CD14-positive monocyte (primary cell): ENCODE data around the gene SETDB1. TPM values are rescaled to one million over a fixed set of nuclear protein-coding genes. Genes with fewer than 3 reads are reported as not detected.

Experiments used
- DNase-seq, 3 donors: peaks; one replicate each; pipeline ENCODE4 v3.0.0-alpha.2; 2011 to 2022
- H2AFZ ChIP-seq: 2 replicates; pipeline ENCODE4 v1.6.0; 2012; ENCODE audit warnings: mild to moderate bottlenecking, low read depth, low read length, inconsistent platforms; ENCODE audit not compliant: insufficient read depth, poor library complexity, severe bottlenecking
- H3K27ac ChIP-seq, 2 donors: 1 replicate in 1 of 2; 2 replicates in 1 of 2; pipeline ENCODE4 v1.5.1; 2012 to 2013; ENCODE audit warnings: low read length in 2 of 2, control low read depth in 1 of 2, inconsistent platforms in 1 of 2, low read depth in 1 of 2, mild to moderate bottlenecking in 1 of 2
- H3K27me3 ChIP-seq, 2 donors: one replicate each; pipeline versions ENCODE4 v1.6.0 to v1.6.1; 2011 to 2013; ENCODE audit warnings: low read length in 2 of 2; ENCODE audit not compliant: control insufficient read depth in 2 of 2, insufficient read depth in 2 of 2
- H3K36me3 ChIP-seq, 2 donors: replicated peaks in 1 of 2; 1 replicate in 1 of 2; 2 replicates in 1 of 2; pipeline versions ENCODE4 v1.5.1 to v1.6.1; 2012 to 2013; ENCODE audit warnings: low read length in 2 of 2, control low read depth in 1 of 2, inconsistent platforms in 1 of 2, mild to moderate bottlenecking in 1 of 2; ENCODE audit not compliant: insufficient read depth in 2 of 2, control insufficient read depth in 1 of 2
- H3K4me1 ChIP-seq, 2 donors: 1 replicate in 1 of 2; 2 replicates in 1 of 2; pipeline versions ENCODE4 v1.5.1 to v1.6.1; 2012 to 2013; ENCODE audit warnings: low read length in 2 of 2, control low read depth in 1 of 2, inconsistent platforms in 1 of 2, mild to moderate bottlenecking in 1 of 2, moderate library complexity in 1 of 2; ENCODE audit not compliant: insufficient read depth in 2 of 2, control insufficient read depth in 1 of 2
- H3K4me2 ChIP-seq: replicated peaks from 2 replicates; pipeline ENCODE3; 2012; ENCODE audit warnings: low read length, moderate library complexity, mild to moderate bottlenecking; ENCODE audit not compliant: poor library complexity, severe bottlenecking; ENCODE audit errors: extremely low read depth
- H3K4me3 ChIP-seq, 3 experiments: fragments of 200-600 bp in 1 of 3; sonication (generic) in 1 of 3; replicated peaks in 1 of 3; 1 replicate in 2 of 3; 2 replicates in 1 of 3; pipeline ENCODE4 v1.5.1; 2011 to 2013; ENCODE audit warnings: low read length in 3 of 3, mild to moderate bottlenecking in 3 of 3, control low read depth in 2 of 3, low read depth in 2 of 3, inconsistent platforms in 1 of 3, moderate library complexity in 1 of 3
- H3K79me2 ChIP-seq: 2 replicates; pipeline ENCODE4 v1.6.0; 2012; ENCODE audit warnings: mild to moderate bottlenecking, control low read depth, inconsistent platforms, low read length, moderate library complexity; ENCODE audit not compliant: insufficient read depth
- H3K9ac ChIP-seq: 2 replicates; pipeline ENCODE4 v1.6.0; 2017; ENCODE audit warnings: low read length, mild to moderate bottlenecking; ENCODE audit not compliant: insufficient read depth, poor library complexity, severe bottlenecking
- H3K9me3 ChIP-seq, 2 donors: replicated peaks in 1 of 2; 1 replicate in 1 of 2; 2 replicates in 1 of 2; pipeline versions ENCODE4 v1.5.1 to v1.6.1; 2012 to 2013; ENCODE audit warnings: low read length in 2 of 2, control low read depth in 1 of 2; ENCODE audit not compliant: control insufficient read depth in 1 of 2, insufficient read depth in 1 of 2
- H4K20me1 ChIP-seq: 2 replicates; pipeline ENCODE4 v1.6.0; 2012; ENCODE audit warnings: mild to moderate bottlenecking, low read length, control low read depth, moderate library complexity; ENCODE audit not compliant: insufficient read depth
- H3K27ac Mint-ChIP-seq, 7 donors: one replicate each; pipeline ENCODE4 v1.8.0; 2020; ENCODE audit warnings: mild to moderate bottlenecking in 7 of 7, mixed read lengths in 7 of 7, moderate library complexity in 6 of 7, inconsistent platforms in 2 of 7
- H3K27me3 Mint-ChIP-seq, 3 donors: one replicate each; pipeline ENCODE4 v1.8.0; 2021 to 2022; ENCODE audit warnings: low read depth in 3 of 3, mild to moderate bottlenecking in 3 of 3, mixed read lengths in 3 of 3, moderate library complexity in 3 of 3, inconsistent platforms in 1 of 3
- H3K36me3 Mint-ChIP-seq, 2 donors: one replicate each; pipeline ENCODE4 v1.8.0; 2020; ENCODE audit warnings: mixed read lengths in 2 of 2, inconsistent platforms in 1 of 2, mild to moderate bottlenecking in 1 of 2
- H3K4me1 Mint-ChIP-seq: one replicate; pipeline ENCODE4 v1.8.0; 2020; ENCODE audit warnings: mild to moderate bottlenecking, mixed read lengths
- H3K4me3 Mint-ChIP-seq, 2 donors: one replicate each; pipeline ENCODE4 v1.8.0; 2020; ENCODE audit warnings: mild to moderate bottlenecking in 2 of 2, mixed read lengths in 2 of 2, moderate library complexity in 1 of 2
- H3K9me3 Mint-ChIP-seq, 7 donors: one replicate each; pipeline ENCODE4 v1.8.0; 2020 to 2022; ENCODE audit warnings: mixed read lengths in 7 of 7, mild to moderate bottlenecking in 6 of 7, moderate library complexity in 6 of 7, inconsistent platforms in 2 of 7
- CTCF ChIP-seq: fragments of 200-600 bp; IDR thresholded peaks from one replicate; pipeline ENCODE4 v1.8.0; 2022; ENCODE audit warnings: antibody characterized with exemption, mild to moderate bottlenecking
- WGBS: methylation state at CpG from one replicate; pipeline ENCODE4 v1.1.5; 2013; ENCODE audit warnings: missing lambda C conversion rate; ENCODE audit not compliant: insufficient coverage; 5-methylcytosine and 5-hydroxymethylcytosine counted together
- intact Hi-C, 2 donors: fragments of 100-400 bp; cut with micrococcal nuclease; formaldehyde crosslinking; loops; one replicate each; pipeline versions ENCODE4 v1.15.0 to v1.15.1; 2023
- polyA plus RNA-seq, 3 donors: library from polyadenylated mRNA; depleted of rRNA in 1 of 3; unstranded in 2 of 3; stranded (reverse) in 1 of 3; fragments of 300-500 nt in 2 of 3; fragments of >200 nt in 1 of 3; fragmentation: Illumina TruSeq in 2 of 3; gene quantifications; 1 replicate in 2 of 3; 2 replicates in 1 of 3; pipeline ENCODE4 v1.2.3, GENCODE V29; 2012 to 2021

Gene SETDB1
- polyA plus RNA-seq, 3 donors = 13.9 to 69.4 (median 15.5) TPM

- Mint-ChIP-seq H3K4me1 (no peaks in the 10 kb centered on the region), H3K9me3 (no peaks in the 10 kb centered on the region), H3K36me3 (peaks cover 78 to 96% of the 10 kb centered on the region in 2 donors), H3K27me3 (peaks cover 0 to 2% (median 0%) of the 10 kb centered on the region in 3 donors), H3K27ac (no peak overlapping the region), H3K4me3 (no peak overlapping the region)
- H3K27me3 ChIP-seq = no peaks in the 10 kb centered on the region
- H3K4me3 ChIP-seq = no peak overlapping the region
- H3K36me3 ChIP-seq = peaks cover 79 to 98% of the 10 kb centered on the region in 2 donors
- no peaks in the 10 kb centered on the region for H3K9me3 ChIP-seq
- no peak overlapping the region for H3K9ac ChIP-seq
- no peaks in the 10 kb centered on the region for H3K4me1 ChIP-seq
- 100% methylated on average over 1 of the region's 3 CpGs for WGBS
- H2AFZ ChIP-seq = no peak overlapping the region
- no peak overlapping the region for H3K27ac ChIP-seq
- no peak overlapping the region for H3K4me2 ChIP-seq
- H3K79me2 ChIP-seq = no peaks in the 10 kb centered on the region
- intact Hi-C loops = no loop called here
- TF ChIP-seq CTCF = no peak
- peaks cover 19% of the 10 kb centered on the region for H4K20me1 ChIP-seq
- no peak for DNase-seq
These were observed 28.5 kb downstream of the SETDB1 start for GRCh38 chr1:150954708-150955107.

- H2AFZ ChIP-seq = no peak overlapping the region
- peaks cover 79 to 98% of the 10 kb centered on the region in 2 donors for H3K36me3 ChIP-seq
- Mint-ChIP-seq H3K4me3 (no peak overlapping the region), H3K9me3 (no peaks in the 10 kb centered on the region), H3K27me3 (peaks cover 0 to 2% (median 0%) of the 10 kb centered on the region in 3 donors), H3K27ac (peak overlapping the region in 3 of 7 donors; percentile 16 to 61 (median 26)), H3K36me3 (peaks cover 77 to 96% of the 10 kb centered on the region in 2 donors), H3K4me1 (no peaks in the 10 kb centered on the region)
- H3K27me3 ChIP-seq = no peaks in the 10 kb centered on the region
- peaks cover 18% of the 10 kb centered on the region for H4K20me1 ChIP-seq
- no peak for TF ChIP-seq CTCF
- no peak overlapping the region for H3K4me3 ChIP-seq
- DNase-seq = no peak
- H3K79me2 ChIP-seq = no peaks in the 10 kb centered on the region
- peak overlapping the region in 1 of 2 donors; percentile 15 for H3K27ac ChIP-seq
- H3K4me2 ChIP-seq = no peak overlapping the region
- H3K9ac ChIP-seq = no peak overlapping the region
- H3K9me3 ChIP-seq = no peaks in the 10 kb centered on the region
- H3K4me1 ChIP-seq = no peaks in the 10 kb centered on the region
- intact Hi-C loops = no loop called here
These were observed 29.1 kb downstream of the SETDB1 start for GRCh38 chr1:150955280-150955679.
